ENCODE results near the gene OR10H1.

GRCh38 chr19:15776264-15776663, 39.2 kb downstream of the OR10H1 start:
- no peak for TF ChIP-seq CTCF (IDR thresholded peaks at IDR 0.05; ENCODE audit: insufficient read depth, low read depth, low read length)
- no peak for TF ChIP-seq EZH2 (IDR thresholded peaks at IDR 0.05; ENCODE audit: insufficient read depth, low read length)

Data from astrocyte (in vitro differentiated cells and primary cell).